GM12865 (cell line): ENCODE data around the gene PLXNA2.

Experiments
- DNase-seq: peaks from one replicate; pipeline ENCODE4 v3.0.0; 2010; ENCODE audit warnings: low read depth
- H3K4me3 ChIP-seq: 2 replicates; pipeline ENCODE4 v1.5.1; 2011; ENCODE audit warnings: mild to moderate bottlenecking, low read depth, low read length, control low read depth
- CTCF ChIP-seq: IDR thresholded peaks from 2 replicates; pipeline ENCODE4 v1.5.1; 2011; ENCODE audit warnings: low read length, control low read depth, low read depth, inconsistent platforms; ENCODE audit not compliant: insufficient read depth; ENCODE audit errors: missing control alignments

Gene PLXNA2

DNA sequence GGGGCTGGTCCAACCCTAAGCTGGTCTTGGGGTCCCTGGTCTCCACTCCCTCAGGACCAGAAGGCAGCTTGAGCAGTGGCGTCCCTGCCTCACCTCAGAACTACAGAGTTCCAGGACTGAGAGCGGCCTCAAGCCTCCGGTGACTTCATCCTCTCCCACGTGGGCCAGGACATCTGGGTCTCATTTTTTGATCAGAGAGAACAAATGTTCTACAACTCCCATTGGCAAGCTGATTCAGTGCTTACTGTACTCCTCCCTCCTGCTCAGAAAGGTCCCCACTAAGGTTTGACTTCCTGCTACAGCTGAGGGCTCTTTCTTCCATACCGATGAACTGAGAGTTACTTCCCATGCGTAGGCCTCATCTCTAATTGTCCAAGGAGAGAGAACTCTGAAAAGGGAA lies 78.5 kb downstream of the PLXNA2 start:
- H3K4me3 ChIP-seq = no peak overlapping the region
- TF ChIP-seq CTCF = no peak
- DNase-seq = no peak

GRCh38 chr1:208164609-208165008 lies 79.6 kb downstream of the PLXNA2 start:
- TF ChIP-seq CTCF = no peak
- H3K4me3 ChIP-seq = no peak overlapping the region
- DNase-seq = no peak

DNA sequence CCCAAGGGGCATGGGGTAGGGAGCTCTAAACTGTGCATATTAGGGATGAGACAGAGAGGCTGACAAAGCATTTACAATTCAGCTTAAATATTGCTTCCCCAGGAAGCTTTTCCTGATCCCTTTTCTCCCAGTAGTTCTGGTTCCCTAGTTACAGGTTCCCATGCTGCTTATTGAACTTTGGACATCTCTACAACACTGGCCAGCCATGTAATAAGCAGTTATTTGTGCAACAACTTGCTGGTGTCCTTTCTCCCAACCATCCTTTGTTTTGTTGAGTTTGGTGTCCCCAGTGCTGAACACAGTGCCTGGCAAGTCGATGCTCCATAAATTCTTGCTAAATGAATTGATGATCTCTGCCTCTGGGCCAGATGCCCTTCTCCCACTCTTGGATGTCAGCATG lies 80.6 kb downstream of the PLXNA2 start:
- no peak for DNase-seq
- H3K4me3 ChIP-seq = no peak overlapping the region
- TF ChIP-seq CTCF = no peak

- no peak overlapping the region for H3K4me3 ChIP-seq
- no peak for TF ChIP-seq CTCF
- no peak for DNase-seq
These were observed 81.3 kb downstream of the PLXNA2 start for GRCh38 chr1:208162903-208163302.

DNA sequence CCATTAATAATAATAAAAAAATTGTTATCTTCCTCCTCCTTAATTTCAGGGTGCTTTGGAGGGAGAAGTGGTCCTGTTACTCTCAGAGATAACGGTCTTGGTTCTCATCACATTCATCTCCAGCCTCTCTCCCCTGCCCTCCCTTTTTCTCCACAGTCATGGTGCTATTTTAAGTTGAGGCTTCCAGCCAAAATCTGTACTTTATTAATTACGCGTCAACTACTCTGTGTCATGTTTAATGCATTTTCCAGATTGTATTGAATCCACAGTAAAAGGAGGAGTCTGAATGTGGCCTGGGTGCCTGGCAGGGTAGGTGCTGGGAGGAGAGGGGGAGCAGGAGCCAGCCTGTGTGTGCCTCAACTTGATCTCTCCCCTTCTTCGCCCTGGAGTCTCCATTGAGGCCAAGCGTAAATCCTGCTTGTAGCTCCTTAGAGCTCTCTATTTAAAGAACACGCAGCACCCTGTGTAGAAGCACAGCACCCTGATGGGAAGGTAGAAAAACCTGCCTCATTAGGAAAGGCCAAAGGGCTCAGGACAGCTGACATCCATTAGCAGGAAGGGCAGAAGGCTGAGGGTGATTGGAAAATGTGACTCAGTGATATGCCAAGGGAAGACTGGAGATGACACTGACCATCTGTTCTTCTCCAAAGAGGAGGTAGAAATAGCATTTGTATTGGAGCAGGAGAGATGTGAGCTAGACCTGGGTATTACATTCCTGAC lies 82.4 kb downstream of the PLXNA2 start:
- TF ChIP-seq CTCF = no peak
- no peak overlapping the region for H3K4me3 ChIP-seq
- no peak for DNase-seq

DNA sequence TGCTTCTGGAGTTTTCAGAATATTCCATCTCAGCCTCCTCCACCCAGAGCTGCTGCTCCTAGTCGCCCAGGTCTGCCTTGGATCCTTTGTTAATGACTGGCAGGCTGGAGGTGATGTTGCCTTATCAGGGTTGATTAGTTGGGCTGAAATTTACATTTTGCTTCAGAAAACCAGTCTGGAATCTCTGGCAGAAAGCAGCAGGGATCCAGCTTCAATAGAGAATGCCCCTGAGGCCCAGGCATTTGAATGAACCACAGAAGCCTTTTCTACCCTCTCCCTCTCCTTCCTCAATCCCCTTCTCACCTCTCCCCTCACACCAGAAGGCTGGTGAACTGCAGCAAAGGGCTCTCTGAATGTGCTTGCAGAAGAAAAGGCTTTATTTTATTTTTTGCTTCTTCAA lies 83.2 kb downstream of the PLXNA2 start:
- H3K4me3 ChIP-seq = no peak overlapping the region
- TF ChIP-seq CTCF = no peak
- no peak for DNase-seq

GRCh38 chr1:208160259-208160819 lies 83.8 kb downstream of the PLXNA2 start:
- H3K4me3 ChIP-seq = no peak overlapping the region
- DNase-seq = no peak
- no peak for TF ChIP-seq CTCF
